WERI-Rb-1 (cell line): ENCODE measurements around the gene C4B.
"Not testable (repeated sequence)": the region's sequence is repeated elsewhere in the genome, so short reads cannot be mapped to it uniquely, and the experiment has no call there.

ENCODE experiments used
- DNase-seq: peaks from one replicate; pipeline ENCODE4 v3.0.0-alpha.2; 2020
- H3K27ac ChIP-seq: fragments of 250-450 bp; sonication (Bioruptor Pico); 2 replicates; pipeline ENCODE4 v1.5.1; 2020; ENCODE audit warnings: mild to moderate bottlenecking, moderate library complexity
- H3K27me3 ChIP-seq: fragments of 250-450 bp; sonication (Bioruptor Pico); 2 replicates; pipeline ENCODE4 v1.5.1; 2021; ENCODE audit warnings: mild to moderate bottlenecking, low read depth, moderate library complexity; ENCODE audit not compliant: insufficient read depth, severe bottlenecking
- H3K36me3 ChIP-seq: fragments of 250-450 bp; sonication (Bioruptor Pico); 2 replicates; pipeline ENCODE4 v1.5.1; 2020; ENCODE audit warnings: mild to moderate bottlenecking, moderate library complexity
- H3K4me3 ChIP-seq: 2 replicates; pipeline ENCODE4 v1.5.1; 2011; ENCODE audit warnings: low read depth, mild to moderate bottlenecking, control low read depth, low read length
- H3K9me3 ChIP-seq: fragments of 250-450 bp; sonication (Bioruptor Pico); 2 replicates; pipeline ENCODE4 v1.5.1; 2021; ENCODE audit warnings: mild to moderate bottlenecking, moderate library complexity; ENCODE audit not compliant: severe bottlenecking
- CTCF ChIP-seq: IDR thresholded peaks from 2 replicates; pipeline ENCODE4 v1.5.1; 2011; ENCODE audit warnings: low read depth, mild to moderate bottlenecking, control low read depth, inconsistent platforms, low read length

Gene C4B

GRCh38 chr6:32056254-32056653 is 41.7 kb downstream of the C4B start:
- H3K27me3 ChIP-seq = no peaks in the 10 kb centered on the region
- H3K4me3 ChIP-seq = no peak overlapping the region
- DNase-seq = no peak
- no peak for TF ChIP-seq CTCF
- no peak overlapping the region for H3K27ac ChIP-seq
- peaks cover 3% of the 10 kb centered on the region for H3K9me3 ChIP-seq
- no peaks in the 10 kb centered on the region for H3K36me3 ChIP-seq

GRCh38 chr6:32057966-32058365 is 43.4 kb downstream of the C4B start:
- TF ChIP-seq CTCF = no peak
- Histone ChIP-seq H3K27me3 (no peaks in the 10 kb centered on the region), H3K4me3 (no peak overlapping the region), H3K36me3 (no peaks in the 10 kb centered on the region), H3K9me3 (peaks cover 3% of the 10 kb centered on the region), H3K27ac (no peak overlapping the region)
- DNase-seq = no peak

GRCh38 chr6:32058511-32058963 is 43.9 kb downstream of the C4B start:
- Histone ChIP-seq H3K36me3 (no peaks in the 10 kb centered on the region), H3K4me3 (no peak overlapping the region), H3K27me3 (no peaks in the 10 kb centered on the region), H3K27ac (no peak overlapping the region), H3K9me3 (peaks cover 3% of the 10 kb centered on the region)
- TF ChIP-seq CTCF = no peak
- DNase-seq = no peak

- no peak overlapping the region for H3K4me3 ChIP-seq
- no peaks in the 10 kb centered on the region for H3K36me3 ChIP-seq
- H3K27me3 ChIP-seq = no peaks in the 10 kb centered on the region
- no peak overlapping the region for H3K27ac ChIP-seq
- DNase-seq = no peak
- no peak for TF ChIP-seq CTCF
- H3K9me3 ChIP-seq = peaks cover under 1% of the 10 kb centered on the region
Observed at GRCh38 chr6:32060966-32061655, 46.5 kb downstream of the C4B start.

- no peaks in the 10 kb centered on the region for H3K27me3 ChIP-seq
- no peak overlapping the region for H3K27ac ChIP-seq
- H3K4me3 ChIP-seq = no peak overlapping the region
- TF ChIP-seq CTCF = no peak
- H3K9me3 ChIP-seq = no peaks in the 10 kb centered on the region
- no peaks in the 10 kb centered on the region for H3K36me3 ChIP-seq
- DNase-seq = no peak
Observed at GRCh38 chr6:32064706-32065105, 50.1 kb downstream of the C4B start.

GRCh38 chr6:32067521-32067920 is 52.9 kb downstream of the C4B start:
- H3K36me3 ChIP-seq, DNase-seq, H3K27me3 ChIP-seq, H3K4me3 ChIP-seq, H3K9me3 ChIP-seq, H3K27ac ChIP-seq: not testable (repeated sequence)

GRCh38 chr6:32068315-32068714 is 53.7 kb downstream of the C4B start:
- not testable (repeated sequence) for DNase-seq, H3K27me3 ChIP-seq, H3K36me3 ChIP-seq, H3K27ac ChIP-seq, H3K9me3 ChIP-seq, H3K4me3 ChIP-seq
